Loucy (cell line): Measurements from ENCODE around the gene DNAH17.

ENCODE experiments used
- EZH2phosphoT487 ChIP-seq: fragments of 200-600 bp; IDR thresholded peaks from 2 replicates; pipeline ENCODE4 v1.6.1; 2018; ENCODE audit warnings: antibody characterized with exemption, mild to moderate bottlenecking, moderate library complexity, borderline replicate concordance
- TF ChIP-seq, protein P1 (sequence below): fragments of 200-600 bp; sonication (generic); conservative IDR thresholded peaks from 2 replicates; pipeline ENCODE4 v1.5.1; 2014; ENCODE audit warnings: mild to moderate bottlenecking, antibody characterized with exemption, low read length

DNA sequence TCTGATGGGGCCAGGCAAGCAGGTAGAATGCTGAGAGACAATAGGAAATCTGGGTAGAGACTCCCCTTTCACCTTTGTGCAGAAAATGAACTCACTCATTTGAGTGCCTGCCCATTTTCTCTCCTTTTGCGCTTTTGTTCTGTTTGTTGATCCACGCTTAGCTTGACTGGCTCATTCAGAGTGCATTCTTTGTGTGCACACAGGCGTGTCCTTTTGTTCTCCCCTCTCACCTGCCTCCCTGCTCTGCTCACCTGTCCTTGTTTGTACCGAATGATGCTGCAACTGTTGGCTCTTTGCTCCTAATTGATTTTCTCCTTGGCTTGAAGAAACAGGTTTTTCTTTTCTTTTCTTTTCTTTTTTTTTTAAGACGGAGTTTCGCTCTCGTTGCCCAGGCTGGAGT, 183.0 kb downstream of the DNAH17 start:
- TF ChIP-seq, protein P1, sequence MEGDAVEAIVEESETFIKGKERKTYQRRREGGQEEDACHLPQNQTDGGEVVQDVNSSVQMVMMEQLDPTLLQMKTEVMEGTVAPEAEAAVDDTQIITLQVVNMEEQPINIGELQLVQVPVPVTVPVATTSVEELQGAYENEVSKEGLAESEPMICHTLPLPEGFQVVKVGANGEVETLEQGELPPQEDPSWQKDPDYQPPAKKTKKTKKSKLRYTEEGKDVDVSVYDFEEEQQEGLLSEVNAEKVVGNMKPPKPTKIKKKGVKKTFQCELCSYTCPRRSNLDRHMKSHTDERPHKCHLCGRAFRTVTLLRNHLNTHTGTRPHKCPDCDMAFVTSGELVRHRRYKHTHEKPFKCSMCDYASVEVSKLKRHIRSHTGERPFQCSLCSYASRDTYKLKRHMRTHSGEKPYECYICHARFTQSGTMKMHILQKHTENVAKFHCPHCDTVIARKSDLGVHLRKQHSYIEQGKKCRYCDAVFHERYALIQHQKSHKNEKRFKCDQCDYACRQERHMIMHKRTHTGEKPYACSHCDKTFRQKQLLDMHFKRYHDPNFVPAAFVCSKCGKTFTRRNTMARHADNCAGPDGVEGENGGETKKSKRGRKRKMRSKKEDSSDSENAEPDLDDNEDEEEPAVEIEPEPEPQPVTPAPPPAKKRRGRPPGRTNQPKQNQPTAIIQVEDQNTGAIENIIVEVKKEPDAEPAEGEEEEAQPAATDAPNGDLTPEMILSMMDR = no peak
- TF ChIP-seq EZH2phosphoT487 = no peak
